Osteoblast (primary cell): Measurements from ENCODE around the gene USP10. TPM values are rescaled to one million over a fixed set of nuclear protein-coding genes. Genes with fewer than 3 reads are reported as not detected.

Source experiments
- DNase-seq: peaks from one replicate; pipeline ENCODE4 v3.0.0; 2011; ENCODE audit warnings: low spot score, mixed read lengths; ENCODE audit not compliant: insufficient read length; ENCODE audit errors: missing footprints
- H2AFZ ChIP-seq: 2 replicates; pipeline ENCODE4 v1.6.0; 2011; ENCODE audit warnings: mild to moderate bottlenecking, low read length
- H3K27ac ChIP-seq: 2 replicates; pipeline ENCODE4 v1.5.1; 2011; ENCODE audit warnings: mild to moderate bottlenecking, low read depth, low read length, moderate library complexity
- H3K27me3 ChIP-seq: 2 replicates; pipeline ENCODE4 v1.6.0; 2012; ENCODE audit warnings: mild to moderate bottlenecking, control low read depth, inconsistent platforms, low read length, moderate library complexity; ENCODE audit not compliant: insufficient read depth
- H3K36me3 ChIP-seq: 2 replicates; pipeline ENCODE4 v1.5.1; 2011; ENCODE audit warnings: mild to moderate bottlenecking, low read length, control low read depth, moderate library complexity; ENCODE audit not compliant: insufficient read depth
- H3K4me1 ChIP-seq: 2 replicates; pipeline ENCODE4 v1.5.1; 2011; ENCODE audit warnings: mild to moderate bottlenecking, low read length, control low read depth, moderate library complexity; ENCODE audit not compliant: insufficient read depth
- H3K4me2 ChIP-seq: 2 replicates; pipeline ENCODE4 v1.6.0; 2011; ENCODE audit warnings: mild to moderate bottlenecking, low read length; ENCODE audit not compliant: insufficient read depth
- H3K4me3 ChIP-seq: fragments of 200-600 bp; sonication (generic); 3 replicates; pipeline ENCODE4 v1.5.1; 2012; ENCODE audit warnings: mild to moderate bottlenecking, low read length, inconsistent platforms; ENCODE audit not compliant: insufficient read depth
- H3K79me2 ChIP-seq: 2 replicates; pipeline ENCODE4 v1.6.0; 2012; ENCODE audit warnings: mild to moderate bottlenecking, low read length, control low read depth, inconsistent platforms; ENCODE audit not compliant: insufficient read depth
- H3K9me3 ChIP-seq: 2 replicates; pipeline ENCODE4 v1.5.1; 2011; ENCODE audit warnings: low read depth, low read length, control low read depth
- H4K20me1 ChIP-seq: 2 replicates; pipeline ENCODE4 v1.6.0; 2012; ENCODE audit warnings: mild to moderate bottlenecking, low read length, control low read depth; ENCODE audit not compliant: insufficient read depth
- CTCF ChIP-seq: IDR thresholded peaks from 2 replicates; pipeline ENCODE4 v1.5.1; 2011; ENCODE audit warnings: mild to moderate bottlenecking, low read depth, low read length, moderate library complexity; ENCODE audit errors: extremely low read depth
- total RNA-seq: library from RNA; depleted of rRNA; stranded (reverse); fragments of >200 nt; gene quantifications from 2 replicates; pipeline ENCODE4 v1.2.3, GENCODE V29; 2012

The USP10 gene
- total RNA-seq, 1 donor = 43.1 TPM

- no peak overlapping the region for H3K4me3 ChIP-seq
- peaks cover 28% of the 10 kb centered on the region for H3K79me2 ChIP-seq
- peaks cover 61% of the 10 kb centered on the region for H3K36me3 ChIP-seq
- H3K27me3 ChIP-seq = no peaks in the 10 kb centered on the region
- no peak overlapping the region for H2AFZ ChIP-seq
- no peaks in the 10 kb centered on the region for H3K9me3 ChIP-seq
- TF ChIP-seq CTCF = no peak
- no peaks in the 10 kb centered on the region for H3K4me1 ChIP-seq
- H3K4me2 ChIP-seq = no peak overlapping the region
- DNase-seq = no peak
- H4K20me1 ChIP-seq = no peaks in the 10 kb centered on the region
- H3K27ac ChIP-seq = no peak overlapping the region
These were observed 68.4 kb downstream of the USP10 start for GRCh38 chr16:84768061-84768807.

GRCh38 chr16:84768808-84769197 lies 69.0 kb downstream of the USP10 start:
- no peak for DNase-seq
- no peak overlapping the region for H3K4me2 ChIP-seq
- H3K36me3 ChIP-seq = peaks cover 61% of the 10 kb centered on the region
- no peaks in the 10 kb centered on the region for H3K9me3 ChIP-seq
- H3K4me3 ChIP-seq = no peak overlapping the region
- peaks cover 23% of the 10 kb centered on the region for H3K79me2 ChIP-seq
- no peak overlapping the region for H3K27ac ChIP-seq
- H2AFZ ChIP-seq = no peak overlapping the region
- no peaks in the 10 kb centered on the region for H3K4me1 ChIP-seq
- no peaks in the 10 kb centered on the region for H4K20me1 ChIP-seq
- H3K27me3 ChIP-seq = no peaks in the 10 kb centered on the region
- no peak for TF ChIP-seq CTCF

GRCh38 chr16:84769416-84769815 lies 69.6 kb downstream of the USP10 start:
- Histone ChIP-seq H4K20me1 (peaks cover 2% of the 10 kb centered on the region), H3K27ac (no peak overlapping the region), H3K4me1 (no peaks in the 10 kb centered on the region), H3K36me3 (peaks cover 56% of the 10 kb centered on the region), H3K9me3 (no peaks in the 10 kb centered on the region), H3K27me3 (no peaks in the 10 kb centered on the region), H3K4me3 (no peak overlapping the region), H3K79me2 (peaks cover 20% of the 10 kb centered on the region), H2AFZ (no peak overlapping the region), H3K4me2 (no peak overlapping the region)
- DNase-seq = no peak
- TF ChIP-seq CTCF = no peak

GRCh38 chr16:84773312-84773711 lies 73.5 kb downstream of the USP10 start:
- H3K4me2 ChIP-seq = no peak overlapping the region
- H2AFZ ChIP-seq = no peak overlapping the region
- H3K27ac ChIP-seq = no peak overlapping the region
- peaks cover 54% of the 10 kb centered on the region for H3K36me3 ChIP-seq
- peaks cover 12% of the 10 kb centered on the region for H3K79me2 ChIP-seq
- H3K27me3 ChIP-seq = no peaks in the 10 kb centered on the region
- peaks cover 8% of the 10 kb centered on the region for H3K4me1 ChIP-seq
- no peak for DNase-seq
- peaks cover 2% of the 10 kb centered on the region for H4K20me1 ChIP-seq
- no peak overlapping the region for H3K4me3 ChIP-seq
- no peak for TF ChIP-seq CTCF
- H3K9me3 ChIP-seq = no peaks in the 10 kb centered on the region
